RWPE2 (cell line): ENCODE measurements around the gene ARAP3.

Source experiments
- ATAC-seq: fragments of 200-7000 bp; cut with Tn5 transposase; 3 replicates; pipeline ENCODE4 v1.9.1; 2021; ENCODE audit warnings: low read depth
- DNase-seq: peaks from one replicate; pipeline ENCODE4 v3.0.0-alpha.2; 2020; ENCODE audit warnings: low spot score
- H3K27ac ChIP-seq: fragments of 450-650 bp; 2 replicates; pipeline ENCODE4 v1.5.1; 2017; ENCODE audit warnings: mild to moderate bottlenecking; ENCODE audit not compliant: poor library complexity, severe bottlenecking
- H3K27me3 ChIP-seq: fragments of 250-450 bp; sonication (Bioruptor Pico); 2 replicates; pipeline ENCODE4 v1.5.1; 2021; ENCODE audit warnings: mild to moderate bottlenecking, moderate library complexity; ENCODE audit not compliant: insufficient read depth, poor library complexity, severe bottlenecking
- H3K36me3 ChIP-seq: fragments of 250-450 bp; sonication (Bioruptor Pico); 2 replicates; pipeline ENCODE4 v1.5.1; 2020; ENCODE audit warnings: low read depth, mild to moderate bottlenecking, moderate library complexity
- H3K4me1 ChIP-seq: fragments of 250-450 bp; sonication (Bioruptor Pico); 2 replicates; pipeline ENCODE4 v1.5.1; 2021; ENCODE audit warnings: mild to moderate bottlenecking, moderate library complexity; ENCODE audit not compliant: insufficient read depth, poor library complexity, severe bottlenecking
- H3K4me3 ChIP-seq: fragments of 250-450 bp; sonication (Bioruptor Pico); 2 replicates; pipeline ENCODE4 v1.5.1; 2021; ENCODE audit warnings: mild to moderate bottlenecking, moderate library complexity; ENCODE audit not compliant: severe bottlenecking
- H3K9me3 ChIP-seq: fragments of 250-450 bp; sonication (Bioruptor Pico); 2 replicates; pipeline ENCODE4 v1.5.1; 2021; ENCODE audit warnings: mild to moderate bottlenecking, moderate library complexity; ENCODE audit not compliant: severe bottlenecking
- CTCF ChIP-seq: fragments of 450-650 bp; IDR thresholded peaks from one replicate; pipeline ENCODE4 v1.5.1; 2017; ENCODE audit warnings: mild to moderate bottlenecking, moderate library complexity; ENCODE audit not compliant: poor library complexity, severe bottlenecking

The ARAP3 gene

GRCh38 chr5:141714542-141715310 is 32.7 kb upstream of the ARAP3 start:
- TF ChIP-seq CTCF = no peak
- peaks cover 51% of the 10 kb centered on the region for H3K4me1 ChIP-seq
- ATAC-seq (peak; percentile 25; the same call in 2 of the 3 replicates), DNase-seq (no peak)
- H3K27me3 ChIP-seq = no peaks in the 10 kb centered on the region
- H3K4me3 ChIP-seq = no peak overlapping the region
- H3K27ac ChIP-seq = peak overlapping the region; percentile 92
- H3K36me3 ChIP-seq = no peaks in the 10 kb centered on the region
- no peaks in the 10 kb centered on the region for H3K9me3 ChIP-seq

GRCh38 chr5:141713616-141714309 is 31.7 kb upstream of the ARAP3 start:
- H3K4me1 ChIP-seq = peaks cover 51% of the 10 kb centered on the region
- H3K27me3 ChIP-seq = no peaks in the 10 kb centered on the region
- no peak overlapping the region for H3K4me3 ChIP-seq
- peak; percentile 95 for DNase-seq
- H3K9me3 ChIP-seq = no peaks in the 10 kb centered on the region
- H3K36me3 ChIP-seq = no peaks in the 10 kb centered on the region
- no peak for TF ChIP-seq CTCF
- ATAC-seq = peak; percentile 81
- peak overlapping the region; percentile 92 for H3K27ac ChIP-seq

GRCh38 chr5:141711687-141712086 is 29.7 kb upstream of the ARAP3 start:
- H3K27ac ChIP-seq = no peak overlapping the region
- no peaks in the 10 kb centered on the region for H3K27me3 ChIP-seq
- H3K9me3 ChIP-seq = no peaks in the 10 kb centered on the region
- DNase-seq = peak; percentile 54
- no peak for TF ChIP-seq CTCF
- H3K4me1 ChIP-seq = peaks cover 42% of the 10 kb centered on the region
- H3K36me3 ChIP-seq = no peaks in the 10 kb centered on the region
- no peak overlapping the region for H3K4me3 ChIP-seq
- ATAC-seq = no peak

DNA sequence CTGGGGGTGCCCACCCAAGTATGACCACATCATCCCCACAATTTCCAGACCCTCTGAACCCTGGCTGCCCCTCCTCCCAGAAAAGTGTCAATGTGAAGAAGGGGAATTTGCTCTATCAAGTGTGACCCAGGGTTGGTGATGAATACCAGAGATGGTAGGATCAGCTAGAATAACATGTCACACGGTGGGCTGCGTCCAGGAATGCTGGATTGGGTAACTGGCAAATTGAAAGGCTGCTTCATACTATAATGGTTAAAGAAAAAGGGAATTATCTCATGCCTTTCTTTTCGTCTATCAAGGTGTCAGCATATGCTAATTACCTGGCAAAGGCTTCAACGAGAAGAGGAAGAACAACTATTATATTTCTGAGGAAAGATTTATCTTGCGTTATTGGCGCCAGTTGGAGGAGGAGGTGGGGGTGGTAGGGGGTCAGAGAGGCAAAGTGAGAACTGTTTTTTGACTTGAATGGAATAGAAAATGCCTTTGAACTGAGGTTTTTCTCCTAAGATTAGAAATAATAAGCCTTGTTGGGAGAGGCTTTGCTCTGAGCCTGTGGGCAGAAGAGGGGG is 27.8 kb upstream of the ARAP3 start:
- Histone ChIP-seq H3K27ac (no peak overlapping the region), H3K4me3 (no peak overlapping the region), H3K27me3 (no peaks in the 10 kb centered on the region), H3K36me3 (no peaks in the 10 kb centered on the region), H3K4me1 (peaks cover 23% of the 10 kb centered on the region), H3K9me3 (no peaks in the 10 kb centered on the region)
- ATAC-seq = no peak
- no peak for DNase-seq
- TF ChIP-seq CTCF = no peak
